ENCODE results near the gene SETD2.

The SETD2 gene

DNA sequence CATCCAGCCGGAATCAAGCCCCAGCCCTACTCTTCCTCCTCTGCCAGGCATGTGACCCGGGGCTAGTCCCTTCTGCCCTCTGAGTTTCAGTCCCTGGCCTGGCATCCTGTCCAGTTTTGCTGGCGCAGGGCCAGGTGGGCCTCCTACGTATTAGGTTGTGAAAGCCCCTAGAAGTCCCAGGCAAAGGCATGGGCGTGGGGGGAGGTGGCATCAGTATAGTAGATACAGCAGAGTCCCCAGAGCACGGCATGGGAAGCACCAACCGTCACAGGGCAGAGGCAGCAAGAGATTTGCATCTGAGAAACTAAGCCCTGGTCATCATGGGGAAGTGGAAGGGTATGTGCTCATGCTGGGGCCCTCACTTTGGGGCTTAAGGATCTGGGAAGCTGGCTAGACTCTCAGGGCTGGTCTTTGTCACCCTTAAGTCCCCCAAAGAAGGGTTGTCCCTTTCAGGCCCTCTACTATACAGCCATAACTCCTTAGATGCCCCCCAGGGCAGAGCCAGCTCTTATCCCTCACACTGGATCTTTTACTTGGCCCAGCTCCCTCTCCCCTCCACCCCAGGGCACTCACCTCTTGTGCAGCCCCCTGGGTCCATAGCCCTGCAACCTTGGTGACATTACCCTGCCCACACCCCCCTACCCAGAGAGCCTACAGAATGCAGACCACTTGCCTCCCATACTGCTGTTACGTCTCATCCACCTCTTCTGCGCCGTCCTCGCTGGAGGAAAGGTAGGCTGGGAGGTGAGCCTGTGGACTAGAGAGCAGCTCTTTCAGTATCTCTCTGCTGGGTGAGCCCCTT lies 173.1 kb downstream of the SETD2 start:
- Histone ChIP-seq H3K36me3 (ENCODE audit: insufficient read depth, low read depth, low read length) (peaks cover 14% of the 10 kb centered on the region), H3K4me3 (ENCODE audit: low read length) (no peak overlapping the region), H3K9ac (ENCODE audit: low read depth, low read length) (no peak overlapping the region), H3K9me3 (ENCODE audit: insufficient read depth, low read depth, low read length) (no peaks in the 10 kb centered on the region), H3K27ac (ENCODE audit: low read length) (no peak overlapping the region), H3K4me1 (ENCODE audit: insufficient read depth, low read length) (peaks cover 6% of the 10 kb centered on the region; the same call in 1 of the 2 replicates), H3K27me3 (ENCODE audit: insufficient read depth, low read length) (no peaks in the 10 kb centered on the region)

DNA sequence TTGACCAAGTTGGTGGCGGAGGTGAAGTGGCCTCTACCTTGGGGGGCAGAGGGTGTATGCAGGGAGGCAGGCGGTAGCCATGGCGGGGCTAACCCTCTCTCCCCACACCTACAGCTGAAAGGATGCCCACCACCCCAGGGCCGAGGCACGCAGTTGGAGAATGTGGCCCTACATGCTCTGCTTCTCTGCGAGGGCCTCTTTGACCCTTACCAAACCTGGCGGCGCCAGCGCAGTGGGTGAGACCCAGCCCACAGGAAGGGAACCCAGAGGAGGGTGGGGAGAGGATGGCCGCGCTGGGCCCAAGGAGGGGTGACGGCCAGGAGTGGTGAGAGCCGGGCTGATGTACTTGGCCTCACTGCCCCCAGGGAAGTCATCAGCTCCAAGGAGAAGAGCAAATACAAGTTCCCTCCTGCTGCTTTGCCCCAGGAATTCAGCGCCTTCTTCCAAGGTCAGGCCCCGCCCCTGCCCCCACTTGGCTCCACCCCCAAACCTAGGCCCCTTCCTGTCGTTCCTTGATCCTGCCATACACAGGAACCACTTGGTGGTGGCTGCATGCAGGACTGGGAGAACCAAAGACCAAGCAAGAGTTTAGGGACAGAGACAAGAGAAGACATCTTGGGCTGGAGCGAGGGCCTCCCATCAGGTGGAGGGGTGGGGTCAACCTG lies 174.6 kb downstream of the SETD2 start:
- Histone ChIP-seq H3K9ac (ENCODE audit: low read depth, low read length) (no peak overlapping the region), H3K27ac (ENCODE audit: low read length) (no peak overlapping the region), H3K9me3 (ENCODE audit: insufficient read depth, low read depth, low read length) (no peaks in the 10 kb centered on the region), H3K4me1 (ENCODE audit: insufficient read depth, low read length) (peaks cover 6% of the 10 kb centered on the region; the same call in 1 of the 2 replicates), H3K36me3 (ENCODE audit: insufficient read depth, low read depth, low read length) (peaks cover 7% of the 10 kb centered on the region), H3K27me3 (ENCODE audit: insufficient read depth, low read length) (no peaks in the 10 kb centered on the region), H3K4me3 (ENCODE audit: low read length) (no peak overlapping the region)

DNA sequence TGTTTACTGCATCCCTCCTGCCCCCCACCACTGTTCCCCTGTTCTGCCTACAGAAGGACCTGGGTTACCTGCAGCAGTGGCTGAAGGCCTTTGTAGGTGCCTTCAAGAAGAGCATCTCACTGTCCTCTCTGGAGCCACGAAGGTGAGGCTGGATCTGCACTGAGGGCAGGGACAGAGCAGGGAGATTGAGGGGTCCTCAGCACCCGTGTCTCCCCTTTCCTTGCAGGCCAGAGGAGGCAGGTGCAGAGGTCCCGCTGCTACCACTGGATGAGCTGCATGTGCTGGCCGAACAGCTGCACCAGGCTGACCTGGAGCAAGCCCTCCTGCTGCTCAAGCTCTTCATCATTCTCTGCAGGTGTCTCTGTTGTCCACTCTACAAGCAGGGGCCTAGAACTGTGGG lies 175.3 kb downstream of the SETD2 start:
- Histone ChIP-seq H3K9me3 (ENCODE audit: insufficient read depth, low read depth, low read length) (no peaks in the 10 kb centered on the region), H3K4me3 (ENCODE audit: low read length) (no peak overlapping the region), H3K4me1 (ENCODE audit: insufficient read depth, low read length) (peaks cover 6% of the 10 kb centered on the region; the same call in 1 of the 2 replicates), H3K36me3 (ENCODE audit: insufficient read depth, low read depth, low read length) (peaks cover 6% of the 10 kb centered on the region), H3K27ac (ENCODE audit: low read length) (no peak overlapping the region), H3K9ac (ENCODE audit: low read depth, low read length) (no peak overlapping the region), H3K27me3 (ENCODE audit: insufficient read depth, low read length) (no peaks in the 10 kb centered on the region)

DNA sequence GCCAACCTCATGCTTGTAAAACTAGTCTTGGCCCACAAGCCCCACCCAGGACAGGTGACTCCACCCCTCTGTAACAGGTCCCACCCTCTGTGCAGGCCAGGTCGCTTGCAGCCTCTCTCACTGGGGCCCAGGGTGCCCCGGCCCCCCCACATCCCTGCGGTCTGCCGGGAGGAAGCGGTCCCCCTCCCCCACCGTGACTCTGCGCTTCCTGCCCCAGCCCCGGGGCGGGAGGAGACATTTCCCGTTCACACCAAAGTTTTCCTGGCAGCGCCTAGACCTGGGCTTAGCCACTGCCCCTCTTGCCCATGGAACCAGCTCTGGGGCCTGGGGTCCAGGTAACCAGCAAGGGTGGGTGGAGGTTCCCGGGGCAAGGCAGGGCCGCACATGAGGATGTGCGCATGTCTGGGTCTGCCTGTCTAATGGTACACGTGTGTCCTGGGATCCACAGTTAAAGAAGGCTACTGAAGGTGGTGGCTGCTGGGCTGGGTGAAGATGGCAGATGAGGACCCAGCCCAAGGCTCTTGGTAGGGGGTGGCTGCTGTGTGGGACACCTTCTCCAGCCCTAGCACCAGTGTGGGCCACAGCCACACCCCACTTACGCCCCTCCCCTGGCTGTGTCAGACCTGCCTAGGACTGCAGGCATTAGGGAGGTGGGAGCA lies 176.0 kb downstream of the SETD2 start:
- peaks cover 6% of the 10 kb centered on the region; the same call in 1 of the 2 replicates for H3K4me1 ChIP-seq (ENCODE audit: insufficient read depth, low read length)
- H3K4me3 ChIP-seq (ENCODE audit: low read length) = peak overlapping the region; percentile 32; the same call in 1 of the 2 replicates
- H3K9me3 ChIP-seq (ENCODE audit: insufficient read depth, low read depth, low read length) = no peaks in the 10 kb centered on the region
- no peaks in the 10 kb centered on the region for H3K27me3 ChIP-seq (ENCODE audit: insufficient read depth, low read length)
- peaks cover 6% of the 10 kb centered on the region for H3K36me3 ChIP-seq (ENCODE audit: insufficient read depth, low read depth, low read length)
- H3K9ac ChIP-seq (ENCODE audit: low read depth, low read length) = peak overlapping the region; percentile 61; the same call in 1 of the 2 replicates
- no peak overlapping the region for H3K27ac ChIP-seq (ENCODE audit: low read length)

DNA sequence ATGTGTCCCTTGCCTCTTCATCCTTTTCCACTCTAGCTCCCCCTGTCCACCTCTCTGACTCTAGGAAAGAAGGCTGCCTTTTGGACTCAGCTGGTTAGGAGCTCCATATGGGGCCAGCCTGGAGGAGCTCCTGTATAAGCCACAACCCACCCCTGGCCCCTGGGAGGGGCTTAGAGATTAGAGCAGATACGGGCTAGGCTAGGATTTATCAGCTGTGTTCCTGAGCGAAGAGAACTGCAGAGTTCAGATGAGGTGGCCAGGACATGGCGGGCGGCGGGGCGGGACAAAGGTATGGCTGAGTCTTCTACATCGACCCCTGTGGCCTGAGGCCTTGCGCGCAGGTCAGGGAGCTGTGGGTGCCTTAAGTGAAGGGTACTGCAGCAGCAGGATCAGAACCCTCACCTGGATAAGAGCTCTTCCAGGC lies 176.6 kb downstream of the SETD2 start:
- H3K4me1 ChIP-seq (ENCODE audit: insufficient read depth, low read length) = peaks cover 6% of the 10 kb centered on the region; the same call in 1 of the 2 replicates
- H3K9me3 ChIP-seq (ENCODE audit: insufficient read depth, low read depth, low read length) = no peaks in the 10 kb centered on the region
- H3K36me3 ChIP-seq (ENCODE audit: insufficient read depth, low read depth, low read length) = peaks cover 6% of the 10 kb centered on the region
- H3K4me3 ChIP-seq (ENCODE audit: low read length) = no peak overlapping the region
- H3K27me3 ChIP-seq (ENCODE audit: insufficient read depth, low read length) = no peaks in the 10 kb centered on the region
- no peak overlapping the region for H3K27ac ChIP-seq (ENCODE audit: low read length)
- peak overlapping the region; percentile 61; the same call in 1 of the 2 replicates for H3K9ac ChIP-seq (ENCODE audit: low read depth, low read length)

DNA sequence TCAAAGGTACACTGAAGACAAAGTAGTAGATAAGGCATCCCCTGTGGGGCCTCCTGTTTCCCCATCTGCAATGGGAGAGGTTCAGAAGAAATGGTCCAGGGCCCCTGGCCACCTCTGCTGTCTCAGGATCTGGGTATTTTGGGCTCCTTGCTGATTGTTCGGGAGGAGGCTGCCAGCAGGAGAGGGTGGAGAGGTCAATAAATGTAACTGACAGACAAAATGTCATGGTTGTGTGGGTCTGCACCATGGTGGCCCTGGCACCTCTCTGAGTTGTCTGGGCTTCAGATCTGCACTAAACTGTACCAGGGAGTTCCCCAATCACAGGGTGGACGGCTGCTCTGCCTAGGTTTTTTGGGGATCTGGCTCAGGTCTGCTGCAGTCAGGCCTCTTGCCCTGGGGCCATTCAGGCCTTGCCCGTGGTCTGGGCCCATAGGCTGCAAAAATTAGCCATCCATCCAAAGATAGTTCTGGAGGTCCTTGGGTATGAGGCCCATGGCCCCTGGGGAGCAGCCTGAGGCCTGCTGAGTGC lies 177.1 kb downstream of the SETD2 start:
- Histone ChIP-seq H3K27me3 (ENCODE audit: insufficient read depth, low read length) (no peaks in the 10 kb centered on the region), H3K4me3 (ENCODE audit: low read length) (no peak overlapping the region), H3K9ac (ENCODE audit: low read depth, low read length) (no peak overlapping the region), H3K9me3 (ENCODE audit: insufficient read depth, low read depth, low read length) (no peaks in the 10 kb centered on the region), H3K36me3 (ENCODE audit: insufficient read depth, low read depth, low read length) (peaks cover 6% of the 10 kb centered on the region), H3K4me1 (ENCODE audit: insufficient read depth, low read length) (peaks cover 6% of the 10 kb centered on the region; the same call in 1 of the 2 replicates), H3K27ac (ENCODE audit: low read length) (no peak overlapping the region)

DNA sequence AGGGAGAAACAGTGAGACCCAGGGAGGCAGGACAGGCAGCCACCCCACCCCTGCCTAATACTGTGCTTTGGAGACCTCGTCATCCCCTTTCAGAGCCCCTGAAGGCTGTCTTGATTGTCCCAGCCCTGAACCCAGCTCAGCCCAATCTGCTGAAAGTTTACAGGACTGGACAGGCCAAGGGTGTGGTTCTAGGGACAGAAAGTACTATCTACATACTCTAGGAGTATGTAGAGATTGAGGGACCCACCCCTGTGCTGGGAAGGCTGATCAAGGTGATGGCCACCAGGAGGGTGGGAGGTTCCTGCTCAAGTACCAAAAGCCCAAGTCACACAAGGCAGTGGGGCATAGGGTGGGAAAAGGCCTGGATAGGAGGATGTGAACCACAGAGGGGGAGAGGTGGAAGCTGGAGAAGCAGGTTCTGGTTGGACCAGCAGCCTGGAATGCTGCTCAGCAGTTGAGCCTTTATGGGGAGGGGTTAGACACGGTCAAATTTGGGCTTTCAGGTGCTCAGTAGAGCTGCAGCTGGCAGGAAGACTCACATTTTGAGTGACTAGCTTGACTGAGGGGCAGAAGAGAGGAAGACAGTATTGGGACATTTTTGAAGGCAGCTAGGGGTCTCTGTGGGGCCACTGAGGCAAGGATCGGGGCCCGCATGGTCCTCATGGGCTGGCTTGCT lies 177.7 kb downstream of the SETD2 start:
- H3K4me3 ChIP-seq (ENCODE audit: low read length) = no peak overlapping the region
- H3K9me3 ChIP-seq (ENCODE audit: insufficient read depth, low read depth, low read length) = no peaks in the 10 kb centered on the region
- peaks cover 11% of the 10 kb centered on the region; the same call in 1 of the 2 replicates for H3K4me1 ChIP-seq (ENCODE audit: insufficient read depth, low read length)
- H3K36me3 ChIP-seq (ENCODE audit: insufficient read depth, low read depth, low read length) = peaks cover 5% of the 10 kb centered on the region
- no peak overlapping the region for H3K9ac ChIP-seq (ENCODE audit: low read depth, low read length)
- no peak overlapping the region for H3K27ac ChIP-seq (ENCODE audit: low read length)
- H3K27me3 ChIP-seq (ENCODE audit: insufficient read depth, low read length) = no peaks in the 10 kb centered on the region

DNA sequence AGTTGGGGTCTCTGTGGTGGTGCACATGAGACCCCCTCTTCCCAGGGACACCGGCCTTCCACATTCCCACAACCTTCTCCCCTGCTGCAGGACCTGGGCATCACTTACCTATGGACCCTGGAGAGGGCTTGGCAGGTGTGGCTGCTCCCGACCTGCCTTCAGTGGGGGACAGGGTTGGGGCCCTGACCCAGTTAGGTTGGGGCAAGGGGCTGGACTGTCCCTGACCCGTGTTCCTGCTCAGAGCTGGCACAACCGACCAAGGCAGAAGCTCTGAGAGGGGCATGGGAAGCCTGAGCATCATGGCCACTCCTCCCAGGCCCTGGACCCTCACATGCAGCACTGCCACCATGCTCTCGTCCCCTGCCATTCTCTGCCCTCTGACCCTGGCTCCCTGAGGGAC lies 178.3 kb downstream of the SETD2 start:
- H3K9me3 ChIP-seq (ENCODE audit: insufficient read depth, low read depth, low read length) = no peaks in the 10 kb centered on the region
- peaks cover 12% of the 10 kb centered on the region; the same call in 1 of the 2 replicates for H3K4me1 ChIP-seq (ENCODE audit: insufficient read depth, low read length)
- H3K36me3 ChIP-seq (ENCODE audit: insufficient read depth, low read depth, low read length) = no peaks in the 10 kb centered on the region; the same call in 1 of the 2 replicates
- peaks cover 2% of the 10 kb centered on the region; the same call in 1 of the 2 replicates for H3K27me3 ChIP-seq (ENCODE audit: insufficient read depth, low read length)
- no peak overlapping the region for H3K9ac ChIP-seq (ENCODE audit: low read depth, low read length)
- H3K4me3 ChIP-seq (ENCODE audit: low read length) = no peak overlapping the region
- H3K27ac ChIP-seq (ENCODE audit: low read length) = no peak overlapping the region

DNA sequence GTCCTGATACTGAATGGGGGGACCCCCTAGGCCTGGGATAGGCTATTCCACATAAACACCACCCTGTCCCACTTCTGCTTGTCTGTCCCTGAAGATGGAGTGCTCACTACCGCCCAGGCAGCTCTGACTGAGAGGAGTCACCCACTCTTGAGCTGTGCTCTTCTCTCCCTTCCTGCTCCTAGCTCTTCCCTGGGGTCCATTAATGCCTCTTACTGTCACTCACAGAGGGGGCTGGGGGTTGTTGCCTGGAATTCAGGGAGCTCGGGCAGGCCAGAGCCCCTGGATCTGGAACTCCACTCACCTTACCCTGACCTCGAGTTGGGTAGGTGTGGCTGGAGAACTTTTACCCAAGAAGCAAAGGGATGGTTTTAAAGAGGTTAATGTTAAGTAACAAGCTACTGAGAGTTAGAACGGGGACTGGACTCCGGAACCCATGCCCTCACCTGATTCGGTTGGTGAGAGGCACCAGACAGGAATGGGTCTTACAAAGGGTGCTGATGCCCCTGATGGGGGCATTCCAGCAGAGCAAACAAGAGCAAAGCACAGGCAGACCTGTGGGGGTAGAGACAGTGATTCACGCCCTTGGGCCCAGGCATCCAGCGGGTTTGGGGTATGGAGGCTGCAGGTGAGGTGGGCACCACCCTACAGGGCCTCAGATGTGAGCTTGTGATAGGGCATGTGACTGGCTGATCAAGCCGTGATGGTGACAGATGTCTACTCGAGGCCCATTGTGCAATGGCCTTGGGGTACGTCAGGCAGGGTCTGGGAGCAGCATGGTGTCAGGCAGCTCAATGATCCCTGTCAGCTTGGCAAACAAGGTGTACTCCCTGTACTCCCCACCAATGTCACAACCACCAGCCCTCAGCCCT lies 179.1 kb downstream of the SETD2 start:
- H3K9ac ChIP-seq (ENCODE audit: low read depth, low read length) = no peak overlapping the region
- H3K36me3 ChIP-seq (ENCODE audit: insufficient read depth, low read depth, low read length) = no peaks in the 10 kb centered on the region; the same call in 1 of the 2 replicates
- H3K4me3 ChIP-seq (ENCODE audit: low read length) = no peak overlapping the region
- H3K27me3 ChIP-seq (ENCODE audit: insufficient read depth, low read length) = peaks cover 5% of the 10 kb centered on the region; the same call in 1 of the 2 replicates
- H3K27ac ChIP-seq (ENCODE audit: low read length) = no peak overlapping the region
- H3K9me3 ChIP-seq (ENCODE audit: insufficient read depth, low read depth, low read length) = no peaks in the 10 kb centered on the region
- peaks cover 13% of the 10 kb centered on the region; the same call in 1 of the 2 replicates for H3K4me1 ChIP-seq (ENCODE audit: insufficient read depth, low read length)

DNA sequence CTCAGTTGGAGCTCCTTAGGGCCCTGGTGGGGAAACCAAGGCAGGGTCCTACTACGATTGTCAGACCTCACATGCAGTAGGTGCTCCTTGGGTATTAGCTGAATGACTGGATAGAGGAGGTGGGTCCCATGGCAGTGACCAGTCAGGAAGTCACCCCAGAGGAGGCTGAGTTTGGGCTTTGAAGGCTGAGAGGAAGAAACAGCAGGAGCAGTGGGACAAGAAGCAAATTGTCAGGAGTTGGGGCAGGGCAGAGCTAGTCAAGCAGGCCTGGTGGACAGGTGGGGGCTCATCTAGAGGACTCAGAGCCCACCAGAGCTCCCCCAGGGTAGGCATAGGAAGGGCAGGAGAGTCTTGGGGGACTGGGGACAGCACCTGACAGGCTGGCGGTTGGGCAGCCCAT lies 181.4 kb downstream of the SETD2 start:
- no peak overlapping the region for H3K27ac ChIP-seq (ENCODE audit: low read length)
- H3K27me3 ChIP-seq (ENCODE audit: insufficient read depth, low read length) = peaks cover 5% of the 10 kb centered on the region; the same call in 1 of the 2 replicates
- no peak overlapping the region for H3K9ac ChIP-seq (ENCODE audit: low read depth, low read length)
- no peaks in the 10 kb centered on the region for H3K9me3 ChIP-seq (ENCODE audit: insufficient read depth, low read depth, low read length)
- no peak overlapping the region for H3K4me3 ChIP-seq (ENCODE audit: low read length)
- H3K4me1 ChIP-seq (ENCODE audit: insufficient read depth, low read length) = peaks cover 13% of the 10 kb centered on the region; the same call in 1 of the 2 replicates
- H3K36me3 ChIP-seq (ENCODE audit: insufficient read depth, low read depth, low read length) = no peaks in the 10 kb centered on the region

All from iPS-20b (cell line).